ENCODE results near the gene ACP5. TPM values are rescaled to one million over a fixed set of nuclear protein-coding genes. Genes with fewer than 3 reads are reported as not detected.
A peak's percentile ranks its signal among the peaks of the same experiment; 100 is the strongest.

ACP5 gene
- total RNA-seq, 3 donors from 2014 or later = 24.3 to 35.1 (median 24.9) TPM

- no peak overlapping the region for H3K4me3 ChIP-seq
- H3K4me1 ChIP-seq (ENCODE audit: low read depth) = peaks cover 3% of the 10 kb centered on the region
- no peaks in the 10 kb centered on the region for H3K36me3 ChIP-seq (ENCODE audit: low read depth)
- no peak for TF ChIP-seq CTCF (IDR thresholded peaks at IDR 0.05)
- DNase-seq (no peak), ATAC-seq (no peak)
- intact Hi-C loops (cut with DNase I, micrococcal nuclease) = no loop called here
- no peaks in the 10 kb centered on the region for H3K9me3 ChIP-seq
These were observed 13.9 kb downstream of the ACP5 start for GRCh38 chr19:11563532-11563931.

- peak; percentile 18 for TF ChIP-seq CTCF (IDR thresholded peaks at IDR 0.05)
- ATAC-seq = peak; percentile 50
- Histone ChIP-seq H3K36me3 (ENCODE audit: low read depth) (no peaks in the 10 kb centered on the region), H3K4me3 (no peak overlapping the region), H3K9me3 (no peaks in the 10 kb centered on the region), H3K4me1 (ENCODE audit: low read depth) (peaks cover 11% of the 10 kb centered on the region)
- peak in 1 of 3 donors; percentile 67 for DNase-seq
- intact Hi-C loops (cut with DNase I, micrococcal nuclease) = no loop called here
These were observed 16.9 kb downstream of the ACP5 start for GRCh38 chr19:11560404-11561051.

GRCh38 chr19:11558881-11559828, 18.3 kb downstream of the ACP5 start, which contains the start of gene ELOF1:
Gene ELOF1, minus strand, starts transcription at chr19:11559230. Its CDS starts 4,883 bp downstream, at chr19:11554347.
- TF ChIP-seq CTCF (IDR thresholded peaks at IDR 0.05) = no peak
- ATAC-seq (peak; percentile 99), DNase-seq (peak; percentile 97 to 99 (median 98))
- intact Hi-C loops (cut with DNase I, micrococcal nuclease) = no loop called here
- Histone ChIP-seq H3K4me1 (ENCODE audit: low read depth) (peaks cover 11% of the 10 kb centered on the region), H3K36me3 (ENCODE audit: low read depth) (no peaks in the 10 kb centered on the region), H3K9me3 (no peaks in the 10 kb centered on the region), H3K4me3 (peak within 1 kb of the TSS; percentile 74)

GRCh38 chr19:11556634-11557420, 20.6 kb downstream of the ACP5 start:
- intact Hi-C loops (cut with DNase I, micrococcal nuclease) = no loop called here
- DNase-seq (no peak), ATAC-seq (no peak)
- Histone ChIP-seq H3K4me1 (ENCODE audit: low read depth) (peaks cover 11% of the 10 kb centered on the region), H3K4me3 (no peak overlapping the region), H3K36me3 (ENCODE audit: low read depth) (peaks cover 5% of the 10 kb centered on the region), H3K9me3 (no peaks in the 10 kb centered on the region)
- no peak for TF ChIP-seq CTCF (IDR thresholded peaks at IDR 0.05)

- TF ChIP-seq CTCF (IDR thresholded peaks at IDR 0.05) = no peak
- intact Hi-C loops (cut with DNase I, micrococcal nuclease) = no loop called here
- ATAC-seq (no peak), DNase-seq (no peak)
- H3K4me1 ChIP-seq (ENCODE audit: low read depth) = peaks cover 11% of the 10 kb centered on the region
- no peak overlapping the region for H3K4me3 ChIP-seq
- H3K9me3 ChIP-seq = no peaks in the 10 kb centered on the region
- H3K36me3 ChIP-seq (ENCODE audit: low read depth) = peaks cover 5% of the 10 kb centered on the region
These were observed 22.2 kb downstream of the ACP5 start for GRCh38 chr19:11555246-11555645.

Data from mucosa of descending colon (tissue), 3 donors.